ENCODE data around the gene DLGAP1.

The DLGAP1 gene

DNA sequence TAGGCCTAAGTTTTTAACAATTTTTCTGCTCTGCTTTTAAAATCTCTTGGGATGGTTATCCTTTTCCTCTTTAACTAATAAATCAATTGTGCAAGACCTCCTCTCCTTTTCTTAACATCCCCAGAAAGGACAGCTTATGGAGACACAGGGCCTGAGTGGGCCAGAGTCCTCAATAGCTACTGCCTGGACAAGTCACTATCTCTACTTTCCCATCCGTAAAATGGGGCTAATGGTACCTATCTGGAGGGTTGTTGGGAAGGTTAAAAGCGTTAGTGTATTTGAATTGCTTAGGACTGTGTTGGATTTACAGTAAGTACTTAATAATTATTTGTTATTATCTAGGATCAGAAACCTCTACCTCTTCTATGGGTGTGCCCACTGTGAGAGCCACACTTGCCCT, 945.1 kb downstream of the DLGAP1 start:
- DNase-seq: no peak

DNA sequence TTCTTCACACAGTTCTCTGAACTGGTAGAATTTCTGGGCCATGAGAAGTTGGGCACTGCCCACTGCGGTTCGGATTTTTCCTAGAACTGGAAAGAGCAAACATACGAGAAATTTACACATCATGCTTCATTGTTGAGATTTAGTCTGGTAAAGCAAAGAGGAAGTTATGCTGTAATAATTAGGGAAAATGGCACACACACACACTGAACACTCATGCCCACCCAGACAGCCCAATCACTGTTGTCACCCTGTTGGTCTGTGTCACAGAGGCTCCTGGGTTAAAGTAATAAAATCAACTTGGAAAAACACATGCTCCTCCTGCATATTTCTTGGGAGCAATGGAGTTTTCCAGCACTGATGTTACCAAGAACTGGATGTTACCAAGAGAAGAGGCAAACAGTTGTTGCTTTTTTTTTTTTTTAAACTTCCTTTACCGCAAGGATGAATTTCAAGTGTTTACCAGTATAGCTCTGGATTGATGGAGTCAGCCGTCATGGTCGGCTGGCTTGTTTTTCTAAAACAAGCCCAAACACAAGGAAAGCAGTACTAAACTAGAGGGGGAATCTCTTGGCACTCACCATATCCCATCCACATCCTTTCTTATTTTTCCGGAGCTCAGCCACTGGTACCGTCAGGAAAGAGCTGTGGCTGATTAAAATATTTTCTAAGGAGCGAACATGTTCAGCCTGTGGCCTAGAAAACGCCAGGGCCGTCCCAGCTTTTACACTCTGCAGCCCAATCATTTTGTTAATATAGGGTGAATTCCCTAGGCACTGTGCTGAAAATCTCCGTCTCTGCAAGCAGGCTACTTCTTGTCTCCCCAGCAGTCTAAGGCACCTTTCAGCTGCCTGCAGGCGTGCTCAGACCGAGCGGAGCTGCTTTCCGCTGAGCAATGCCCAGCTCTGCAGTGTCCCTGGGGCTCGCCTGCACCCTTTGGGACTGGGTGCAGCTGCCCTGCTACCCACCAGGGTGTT, 946.2 kb downstream of the DLGAP1 start:
- no peak for DNase-seq

DNA sequence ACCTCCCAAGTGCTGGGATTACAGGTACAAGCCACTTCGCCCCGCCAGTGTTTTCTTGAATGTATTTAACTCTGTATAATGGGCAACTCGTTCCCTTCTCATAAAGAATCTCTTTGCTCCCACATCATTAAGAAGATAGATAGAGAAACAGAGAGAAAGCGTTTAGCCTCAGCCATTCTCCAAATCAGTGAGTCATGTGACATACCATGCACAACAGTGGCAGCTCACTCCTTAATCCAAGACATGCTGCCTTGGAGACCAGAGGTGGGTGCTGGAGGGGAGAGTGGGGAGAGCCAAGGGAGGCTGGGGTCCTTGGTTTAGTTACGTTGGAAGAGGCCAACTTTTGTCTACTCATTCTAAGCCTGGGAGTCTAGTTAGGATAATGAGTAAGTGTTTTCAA, 950.5 kb downstream of the DLGAP1 start:
- no peak for DNase-seq

DNA sequence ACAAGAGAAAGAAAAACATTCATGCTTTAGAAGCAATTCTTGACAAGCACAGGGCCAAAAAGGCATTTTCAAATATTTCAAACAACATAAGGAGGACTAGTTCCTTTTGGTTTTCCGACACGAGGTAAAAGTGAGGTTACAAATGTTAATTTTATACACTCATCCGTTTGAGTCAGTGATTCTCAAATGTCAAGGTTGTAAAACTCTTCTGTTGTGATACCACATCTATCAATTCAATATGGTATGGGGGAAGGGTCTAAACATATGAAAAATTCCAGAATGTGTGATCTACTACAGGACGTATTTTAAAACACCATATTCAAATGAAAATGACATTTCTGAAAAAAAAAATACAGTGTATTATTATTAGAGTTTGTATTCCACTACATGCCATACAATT, 952.5 kb downstream of the DLGAP1 start:
- DNase-seq: no peak

- no peak for DNase-seq
Observed at GRCh38 chr18:3500016-3500415, 955.1 kb downstream of the DLGAP1 start.

DNA sequence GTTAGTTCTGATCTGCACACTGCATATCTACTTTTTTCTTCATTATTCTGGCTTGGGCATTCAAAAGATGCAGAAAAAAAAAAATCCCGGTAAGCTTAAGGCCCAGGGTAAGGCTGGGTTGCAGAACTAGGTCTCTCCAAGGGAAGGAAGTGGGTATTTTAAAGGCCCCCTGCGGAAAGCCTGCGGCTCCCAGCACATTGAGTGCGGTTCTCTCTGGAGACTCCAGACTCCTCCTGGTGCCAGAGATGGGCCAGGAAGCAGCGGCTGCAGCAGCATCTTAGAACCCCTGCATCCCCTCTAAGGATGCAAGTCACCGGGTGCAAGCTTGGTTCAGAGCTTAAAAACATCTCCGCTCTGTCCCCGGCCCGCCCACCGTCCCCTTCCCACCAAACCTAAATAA, 955.6 kb downstream of the DLGAP1 start:
- DNase-seq: peak; percentile 43

DNA sequence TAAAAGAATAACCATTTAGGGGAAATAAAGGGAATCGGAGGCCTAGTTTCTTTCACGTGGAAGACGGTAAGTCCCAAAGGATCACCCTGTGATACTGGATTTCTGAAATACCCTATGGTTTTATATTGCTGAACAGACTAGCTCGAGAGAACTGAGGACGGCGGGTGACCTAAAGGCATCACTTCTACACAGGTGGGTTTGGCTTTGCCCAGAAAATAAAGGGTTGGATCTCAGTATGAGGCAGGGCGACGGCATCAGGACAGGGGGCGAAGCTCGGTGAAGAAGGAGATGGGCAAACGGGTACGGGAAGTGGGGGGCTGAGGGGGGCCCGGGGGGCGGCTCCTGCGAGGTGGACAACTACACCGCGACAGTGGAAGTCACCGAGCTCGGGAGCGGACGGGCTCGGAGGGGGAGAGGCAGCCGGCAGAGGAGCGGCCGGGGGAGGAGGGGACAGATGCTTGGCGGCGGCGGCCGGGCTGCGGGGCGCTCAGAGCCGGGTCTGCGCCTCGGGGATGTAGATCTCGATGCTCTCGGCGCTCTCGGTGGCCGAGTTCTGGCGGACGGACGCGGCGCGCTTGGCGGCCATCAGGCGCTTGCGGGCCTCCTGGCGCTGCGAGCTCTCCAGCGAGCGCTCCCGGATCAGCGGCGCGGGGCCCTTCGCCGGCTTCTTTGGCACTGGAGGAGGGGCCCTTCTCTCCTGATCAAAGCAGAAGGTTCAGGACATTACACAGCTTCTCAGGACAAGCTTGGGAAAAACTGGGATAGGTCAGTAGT, 956.2 kb downstream of the DLGAP1 start:
- DNase-seq: peak; percentile 60

- no peak for DNase-seq
Observed at GRCh38 chr18:3495691-3496430, 959.2 kb downstream of the DLGAP1 start.

DNA sequence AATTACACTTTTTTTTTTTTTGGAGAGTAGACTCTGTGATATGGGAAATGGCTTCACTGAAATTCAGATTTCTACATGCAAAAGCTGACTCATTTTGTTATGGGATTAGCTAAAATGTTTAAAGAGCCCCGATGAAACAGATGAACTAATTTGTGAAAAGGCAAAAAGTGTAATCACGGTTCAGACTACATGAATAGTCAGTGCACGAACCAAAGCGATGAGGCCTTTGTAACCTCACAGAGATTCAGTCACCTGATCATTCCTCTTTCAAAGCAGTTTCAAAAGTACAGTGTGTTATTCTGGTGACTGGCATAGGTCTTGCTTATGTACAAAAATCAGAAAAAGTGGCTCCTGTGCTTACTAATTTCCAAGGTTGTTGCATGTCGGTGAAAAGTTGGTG, 960.5 kb downstream of the DLGAP1 start:
- no peak for DNase-seq

DNA sequence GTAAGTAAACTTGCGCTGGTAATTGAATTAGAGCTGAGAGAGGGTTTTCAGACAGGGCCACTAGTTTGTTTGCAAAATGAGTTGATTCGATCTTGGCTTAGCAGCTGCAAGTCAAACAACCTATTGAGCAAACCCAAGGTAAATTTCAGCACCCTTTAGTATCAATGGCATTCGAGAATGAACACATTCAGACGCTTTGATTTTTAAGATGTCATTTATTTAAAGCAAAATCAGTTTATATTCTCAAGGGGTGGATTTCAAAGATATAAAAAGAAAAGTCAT, 960.9 kb downstream of the DLGAP1 start:
- DNase-seq: no peak

GRCh38 chr18:3493501-3494244, 961.4 kb downstream of the DLGAP1 start:
- DNase-seq: no peak

DNA sequence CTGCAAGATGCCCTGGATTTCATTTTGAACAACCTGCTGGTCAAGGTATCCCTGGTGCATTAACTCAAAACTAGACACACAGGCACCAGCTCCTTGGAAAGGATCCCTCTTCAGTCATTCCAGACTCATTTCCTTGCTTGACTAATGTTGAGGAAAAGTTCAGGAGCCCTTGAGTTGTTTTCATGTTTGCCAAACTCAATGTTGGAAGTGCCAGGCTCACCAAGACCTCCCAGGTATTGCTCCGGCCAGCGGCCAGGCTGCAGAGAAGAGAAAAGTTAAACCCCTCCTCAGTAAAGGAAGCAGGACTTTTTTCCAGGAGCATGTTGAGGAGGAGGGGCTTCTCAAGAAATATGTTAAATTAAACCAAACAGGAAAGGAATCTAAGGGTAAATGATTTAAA, 962.4 kb downstream of the DLGAP1 start:
- no peak for DNase-seq

DNA sequence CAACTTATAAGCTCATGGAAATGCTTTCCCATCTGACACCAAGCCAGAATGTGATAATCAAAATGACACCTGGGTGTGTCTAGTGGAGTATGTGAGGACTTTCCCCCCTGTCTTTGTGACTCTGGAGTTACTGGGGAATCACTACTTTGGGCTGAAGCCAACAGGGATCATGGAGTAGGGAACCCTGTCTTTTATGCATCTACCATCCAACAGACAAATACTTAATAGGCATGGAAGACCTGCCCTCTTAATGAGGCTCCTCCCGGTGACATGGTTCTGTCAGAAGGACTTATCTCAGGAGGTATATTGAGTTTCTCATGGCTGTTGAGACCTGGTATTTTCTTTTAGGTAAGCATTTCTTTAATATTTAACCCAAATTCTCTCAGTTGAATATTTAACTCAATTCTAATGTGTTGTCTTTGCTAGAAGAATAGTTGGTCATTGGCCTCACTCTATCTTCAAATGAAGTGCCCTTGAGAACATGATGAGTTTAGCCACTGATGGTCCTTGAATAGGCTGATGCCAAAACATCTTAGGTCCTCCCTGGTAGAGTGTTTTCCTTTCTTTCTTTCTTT, 963.0 kb downstream of the DLGAP1 start:
- no peak for DNase-seq

GRCh38 chr18:3489462-3489861, 965.6 kb downstream of the DLGAP1 start:
- DNase-seq: no peak

- no peak for DNase-seq
Observed at GRCh38 chr18:3486512-3486911, 968.6 kb downstream of the DLGAP1 start.

GRCh38 chr18:3485153-3486149, 969.7 kb downstream of the DLGAP1 start:
- no peak for DNase-seq

- DNase-seq: no peak
Observed at GRCh38 chr18:3482258-3482657, 972.8 kb downstream of the DLGAP1 start.

DNA sequence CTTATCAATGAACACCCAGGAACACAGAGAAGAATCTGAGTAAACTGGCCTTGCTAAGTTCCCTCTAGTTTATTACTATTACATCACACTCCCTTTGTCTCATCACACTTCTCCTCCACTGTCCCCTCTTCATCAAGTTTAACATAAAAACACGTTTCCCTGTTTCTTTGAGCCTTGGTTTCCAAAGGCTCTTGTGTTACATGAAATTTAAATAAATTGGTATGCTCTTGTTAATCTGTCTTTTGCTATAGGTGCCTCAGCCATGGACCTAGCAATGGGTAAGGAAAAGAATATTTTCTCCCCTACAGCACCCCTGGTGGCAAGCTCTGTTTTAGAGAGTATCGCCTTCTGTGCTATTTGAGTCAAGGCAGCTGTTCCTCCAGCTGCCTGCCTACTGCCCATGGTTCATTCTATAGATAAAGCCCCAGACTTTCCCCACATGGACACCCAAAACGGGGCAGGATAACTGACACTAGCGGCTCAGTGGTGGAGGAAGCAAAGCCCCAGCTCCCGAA, 973.4 kb downstream of the DLGAP1 start:
- peak; percentile 45 for DNase-seq

- DNase-seq: no peak
Observed at GRCh38 chr18:3480827-3481573, 974.1 kb downstream of the DLGAP1 start.

GRCh38 chr18:3479978-3480509, 975.1 kb downstream of the DLGAP1 start:
- no peak for DNase-seq
